Measurements from ENCODE around the gene CBR3. TPM values are rescaled to one million over a fixed set of nuclear protein-coding genes. Genes with fewer than 3 reads are reported as not detected.

The CBR3 gene
- total and polyA plus RNA-seq, 2 donors (not counting 3 experiments of a cell fraction or from before 2014, with no cell fraction given) = 9.7 to 13.3 TPM

- H3K9me1 ChIP-seq (replicated peaks; ENCODE audit: control insufficient read depth, extremely low read depth, insufficient read depth, low read length) = no peaks in the 10 kb centered on the region
- intact Hi-C loops (cut with micrococcal nuclease) (no loop called here), dilution Hi-C loops (cut with MboI; ENCODE audit: extremely low pct_ligation_motif_present, low sequenced_read_pairs) (no loop called here)
- FAIRE-seq (no peak), DNase-seq (ENCODE audit: low read depth, low spot score) (no peak)
- H2AFZ ChIP-seq (ENCODE audit: low read depth, low read length) = no peak overlapping the region
- ChIA-PET POLR2A (no interaction called here), CTCF (interaction anchor here (1.5 kb wide), 2 partner anchors 10 to 15 kb away, joined by 3 to 4 read pairs; no protein-coding TSS in a partner anchor)
- no peaks in the 10 kb centered on the region for H3K79me2 ChIP-seq (ENCODE audit: control insufficient read depth, insufficient read depth, low read length)
- H3K9ac ChIP-seq (replicated peaks; ENCODE audit: extremely low read depth, insufficient read depth, low read length) = no peak overlapping the region
- TF ChIP-seq JUN (IDR thresholded peaks at IDR 0.05; ENCODE audit: borderline replicate concordance, insufficient read depth, insufficient read length, low read depth) (no peak), GATA2 (IDR thresholded peaks at IDR 0.05; ENCODE audit: insufficient read depth, insufficient read length, low read depth, low read length) (no peak), FOS (IDR thresholded peaks at IDR 0.05; ENCODE audit: borderline replicate concordance, insufficient read depth, low read length) (no peak), POLR2A (IDR thresholded peaks at IDR 0.05; ENCODE audit: low read depth, low read length) (no peak), EZH2 (IDR thresholded peaks at IDR 0.05; ENCODE audit: borderline replicate concordance, low read depth, low read length, severe bottlenecking) (no peak), CTCF (IDR thresholded peaks at IDR 0.05; ENCODE audit: extremely low read depth in 1 of 2, insufficient read depth in 1 of 2, low read depth in 1 of 2, low read length in 2 of 2) (no peak), MAX (IDR thresholded peaks at IDR 0.05; ENCODE audit: insufficient read depth, insufficient read length) (no peak), POLR2AphosphoS5 (IDR thresholded peaks at IDR 0.05; ENCODE audit: insufficient read depth, low read depth, low read length) (no peak), MYC (IDR thresholded peaks at IDR 0.05; ENCODE audit: low read depth, low read length) (no peak)
- no TSS peak for BruUV-seq (replicated peaks)
- H3K27ac ChIP-seq (ENCODE audit: insufficient read depth, low read depth, low read length) = no peak overlapping the region
- no peak overlapping the region for H3K4me3 ChIP-seq (replicated peaks in 1 of 3; ENCODE audit: insufficient read depth in 1 of 3, low read depth in 1 of 3, low read length in 3 of 3)
- H3K9me3 ChIP-seq (replicated peaks; ENCODE audit: control insufficient read depth, insufficient read depth, low read length) = no peaks in the 10 kb centered on the region
- H3K4me1 ChIP-seq (ENCODE audit: control insufficient read depth, extremely low read depth, insufficient read depth, low read length) = peaks cover 3% of the 10 kb centered on the region
- H4K20me1 ChIP-seq (replicated peaks; ENCODE audit: control insufficient read depth, extremely low read depth, insufficient read depth, low read length) = no peaks in the 10 kb centered on the region
- no peak overlapping the region for H3K4me2 ChIP-seq (ENCODE audit: insufficient read depth, low read length)
- H3K27me3 ChIP-seq (ENCODE audit: control insufficient read depth in 2 of 2, insufficient read depth in 2 of 2, low read length in 2 of 2) = peaks cover 31 to 35% of the 10 kb centered on the region in 2 experiments
- no peaks in the 10 kb centered on the region for H3K36me3 ChIP-seq (ENCODE audit: control insufficient read depth in 2 of 2, extremely low read depth in 1 of 2, insufficient read depth in 2 of 2, low read length in 2 of 2)
Measured at GRCh38 chr21:36100971-36101641, 33.8 kb upstream of the CBR3 start.

All from endothelial cell of umbilical vein (primary cell).